Lower leg skin (tissue), 4 donors: Measurements from ENCODE around the gene SELENOP. TPM values are rescaled to one million over a fixed set of nuclear protein-coding genes. Genes with fewer than 3 reads are reported as not detected.

Experiments
- DNase-seq, 2 donors: peaks; one replicate each; pipeline ENCODE4 v3.0.0-alpha.2; 2019; ENCODE audit warnings: low spot score in 2 of 2
- H3K4me3 ChIP-seq: fragments of 200-600 bp; sonication (generic); 2 replicates; pipeline ENCODE4 v1.5.1; 2017; ENCODE audit warnings: mild to moderate bottlenecking, low read depth; ENCODE audit not compliant: poor library complexity, severe bottlenecking
- CTCF ChIP-seq, 3 donors: fragments of 450-650 bp; IDR thresholded peaks; one replicate each; pipeline ENCODE4 v1.5.1; 2016; ENCODE audit warnings: antibody characterized with exemption in 3 of 3, mild to moderate bottlenecking in 3 of 3, moderate library complexity in 2 of 3
- POLR2A ChIP-seq, 2 donors: fragments of 450-650 bp; IDR thresholded peaks; one replicate each; pipeline ENCODE4 v1.6.1; 2016 to 2017; ENCODE audit warnings: antibody characterized with exemption in 2 of 2, mild to moderate bottlenecking in 1 of 2, moderate library complexity in 1 of 2
- WGBS, 2 donors: methylation state at CpG; one replicate each; pipeline ENCODE4 v1.1.5; 2018; 5-methylcytosine and 5-hydroxymethylcytosine counted together
- intact Hi-C: fragments of 100-400 bp; cut with DNase I; formaldehyde crosslinking; loops from one replicate; pipeline ENCODE4 v1.15.0; 2023; ENCODE audit warnings: low total_unique reads
- total RNA-seq, 4 donors: library from RNA; depleted of rRNA; stranded (reverse); fragments of >200 nt; gene quantifications; one replicate each; pipeline ENCODE4 v1.1.0, GENCODE V29; 2016

The SELENOP gene
- total RNA-seq, 4 donors from 2014 or later = 217 to 311 (median 223) TPM

DNA sequence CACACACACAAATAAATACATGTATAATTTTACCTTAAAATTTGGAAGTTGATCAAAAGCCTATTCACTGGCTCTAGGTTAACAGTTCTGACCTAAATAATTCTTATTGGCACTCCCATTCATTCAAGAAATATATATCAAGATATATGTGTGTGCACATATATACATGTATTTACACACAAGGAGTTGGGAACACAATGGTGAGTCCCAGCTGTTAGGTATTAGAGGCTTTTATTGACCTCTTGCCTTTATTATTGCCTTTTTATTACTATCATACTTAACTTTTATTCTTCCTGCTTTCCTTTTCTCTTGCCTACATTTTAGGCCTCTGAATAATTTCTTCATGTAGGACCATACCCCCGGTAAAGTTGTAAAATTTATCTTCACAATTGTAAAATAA, 30.1 kb downstream of the SELENOP start:
- WGBS, 2 donors = 76% methylated on average over 1 of the region's 1 CpG
- intact Hi-C loops = no loop called here
- H3K4me3 ChIP-seq = no peak overlapping the region
- TF ChIP-seq CTCF (IDR thresholded peaks at IDR 0.05) (no peak), POLR2A (IDR thresholded peaks at IDR 0.05) (no peak)
- DNase-seq = no peak

- intact Hi-C loops = no loop called here
- DNase-seq = no peak
- H3K4me3 ChIP-seq = no peak overlapping the region
- no peak for TF ChIP-seq POLR2A (IDR thresholded peaks at IDR 0.05)
- TF ChIP-seq CTCF (IDR thresholded peaks at IDR 0.05) = no peak
- WGBS, 2 donors = 71 to 87% methylated on average over 1 of the region's 1 CpG
Measured at GRCh38 chr5:42779083-42779482, 32.6 kb downstream of the SELENOP start.

- no peak overlapping the region for H3K4me3 ChIP-seq
- TF ChIP-seq CTCF (IDR thresholded peaks at IDR 0.05) = no peak
- TF ChIP-seq POLR2A (IDR thresholded peaks at IDR 0.05) = no peak
- WGBS, 2 donors = 24 to 38% methylated on average over 13 of the region's 13 CpGs
- intact Hi-C loops = no loop called here
- peak; percentile 18 to 80 for DNase-seq
Measured at GRCh38 chr5:42772265-42772993, 39.3 kb downstream of the SELENOP start.

DNA sequence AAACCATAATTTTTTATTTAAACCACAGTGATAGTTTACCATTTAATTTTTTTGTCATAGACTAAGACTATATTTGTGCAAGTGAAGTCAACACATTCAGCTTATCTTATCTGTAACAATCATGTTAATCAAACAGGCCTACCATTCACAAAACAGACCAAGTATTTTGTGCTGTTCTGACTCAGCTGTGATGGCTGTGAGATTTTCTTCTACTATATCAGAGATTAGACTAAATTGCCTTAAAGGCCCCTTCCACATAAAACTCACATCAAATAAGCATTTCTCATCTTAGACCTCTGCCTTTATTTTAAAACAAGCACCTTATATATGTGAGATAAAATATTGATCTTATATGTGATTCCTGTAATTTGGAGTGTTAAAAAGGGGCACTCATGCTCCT, 41.7 kb downstream of the SELENOP start:
- no peak overlapping the region for H3K4me3 ChIP-seq
- no peak for TF ChIP-seq POLR2A (IDR thresholded peaks at IDR 0.05)
- no peak for TF ChIP-seq CTCF (IDR thresholded peaks at IDR 0.05)
- no peak for DNase-seq
- intact Hi-C loops = no loop called here

GRCh38 chr5:42768106-42768504, 43.6 kb downstream of the SELENOP start:
- WGBS, 2 donors = 41 to 47% methylated on average over 1 of the region's 1 CpG
- intact Hi-C loops = no loop called here

More at GRCh38 chr5:42768106-42768504, 43.6 kb downstream of the SELENOP start:
- DNase-seq = no peak
- no peak overlapping the region for H3K4me3 ChIP-seq
- TF ChIP-seq CTCF (IDR thresholded peaks at IDR 0.05) = no peak
